ENCODE measurements around the gene LILRB2.

The LILRB2 gene

DNA sequence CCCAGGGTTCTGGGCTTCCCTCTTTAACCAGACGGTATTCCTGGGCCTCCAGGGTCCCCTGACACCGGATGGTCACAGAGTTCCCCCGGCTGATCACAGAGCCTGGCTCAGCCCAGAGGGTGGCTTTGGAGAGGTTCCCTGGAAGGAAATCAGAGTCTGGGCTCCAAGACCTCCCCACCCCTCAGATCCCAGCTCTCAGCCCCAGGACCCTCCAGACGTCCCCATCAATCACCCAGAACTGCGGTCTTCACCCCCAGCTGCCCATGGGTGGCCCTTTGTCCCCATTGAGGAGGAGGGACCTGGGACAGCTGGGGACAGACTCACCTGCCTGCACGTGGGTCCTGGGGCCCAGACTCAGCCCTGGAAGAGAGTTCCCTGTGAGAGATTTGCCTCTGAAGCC, 31.1 kb upstream of the LILRB2 start:
- TF ChIP-seq, protein P1, sequence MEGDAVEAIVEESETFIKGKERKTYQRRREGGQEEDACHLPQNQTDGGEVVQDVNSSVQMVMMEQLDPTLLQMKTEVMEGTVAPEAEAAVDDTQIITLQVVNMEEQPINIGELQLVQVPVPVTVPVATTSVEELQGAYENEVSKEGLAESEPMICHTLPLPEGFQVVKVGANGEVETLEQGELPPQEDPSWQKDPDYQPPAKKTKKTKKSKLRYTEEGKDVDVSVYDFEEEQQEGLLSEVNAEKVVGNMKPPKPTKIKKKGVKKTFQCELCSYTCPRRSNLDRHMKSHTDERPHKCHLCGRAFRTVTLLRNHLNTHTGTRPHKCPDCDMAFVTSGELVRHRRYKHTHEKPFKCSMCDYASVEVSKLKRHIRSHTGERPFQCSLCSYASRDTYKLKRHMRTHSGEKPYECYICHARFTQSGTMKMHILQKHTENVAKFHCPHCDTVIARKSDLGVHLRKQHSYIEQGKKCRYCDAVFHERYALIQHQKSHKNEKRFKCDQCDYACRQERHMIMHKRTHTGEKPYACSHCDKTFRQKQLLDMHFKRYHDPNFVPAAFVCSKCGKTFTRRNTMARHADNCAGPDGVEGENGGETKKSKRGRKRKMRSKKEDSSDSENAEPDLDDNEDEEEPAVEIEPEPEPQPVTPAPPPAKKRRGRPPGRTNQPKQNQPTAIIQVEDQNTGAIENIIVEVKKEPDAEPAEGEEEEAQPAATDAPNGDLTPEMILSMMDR (conservative IDR thresholded peaks at IDR 0.05): no peak
- H3K27ac ChIP-seq: no peak overlapping the region

DNA sequence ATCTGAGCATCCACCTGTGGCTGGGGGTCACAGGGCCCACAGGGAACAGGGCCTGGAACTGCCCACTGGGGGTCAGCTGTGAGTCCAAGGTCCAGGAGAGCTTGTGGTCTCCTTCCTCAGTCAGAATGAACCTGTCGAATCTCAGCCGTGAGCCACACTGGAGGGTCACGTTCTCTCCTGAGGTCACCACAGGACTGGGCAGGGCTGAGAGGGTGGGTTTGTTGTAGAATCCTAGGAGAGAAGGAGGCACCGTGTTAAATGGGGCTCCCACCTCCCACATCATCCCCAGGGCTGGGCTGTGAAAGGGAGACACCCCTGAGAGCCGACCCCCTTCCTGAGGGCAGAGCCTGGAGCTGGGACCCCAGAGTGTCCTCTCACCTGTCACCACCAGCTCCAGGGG, 30.6 kb upstream of the LILRB2 start:
- TF ChIP-seq, protein P1 (conservative IDR thresholded peaks at IDR 0.05): no peak
- H3K27ac ChIP-seq: no peak overlapping the region

DNA sequence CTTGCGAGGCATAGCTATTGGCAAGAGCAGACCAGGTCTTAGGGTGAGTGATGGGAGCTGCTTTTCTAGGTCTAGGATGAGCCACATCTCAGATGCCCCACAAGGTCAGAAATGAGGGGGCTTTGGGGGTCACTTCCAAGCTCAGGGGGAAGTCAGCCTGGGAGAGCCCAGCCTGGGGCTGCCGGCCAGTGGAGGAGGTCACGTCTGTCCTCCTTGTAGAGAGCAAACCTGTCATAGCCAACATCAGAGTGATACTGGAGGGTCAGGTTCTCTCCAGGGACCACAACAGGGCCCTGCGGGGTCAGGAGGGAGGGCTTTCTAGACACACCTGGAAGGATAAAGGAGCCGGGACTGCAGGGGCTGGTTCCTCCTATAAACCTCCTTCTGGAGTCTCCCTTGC, 29.6 kb upstream of the LILRB2 start:
- no peak overlapping the region for H3K27ac ChIP-seq
- TF ChIP-seq, protein P1 (conservative IDR thresholded peaks at IDR 0.05): no peak

DNA sequence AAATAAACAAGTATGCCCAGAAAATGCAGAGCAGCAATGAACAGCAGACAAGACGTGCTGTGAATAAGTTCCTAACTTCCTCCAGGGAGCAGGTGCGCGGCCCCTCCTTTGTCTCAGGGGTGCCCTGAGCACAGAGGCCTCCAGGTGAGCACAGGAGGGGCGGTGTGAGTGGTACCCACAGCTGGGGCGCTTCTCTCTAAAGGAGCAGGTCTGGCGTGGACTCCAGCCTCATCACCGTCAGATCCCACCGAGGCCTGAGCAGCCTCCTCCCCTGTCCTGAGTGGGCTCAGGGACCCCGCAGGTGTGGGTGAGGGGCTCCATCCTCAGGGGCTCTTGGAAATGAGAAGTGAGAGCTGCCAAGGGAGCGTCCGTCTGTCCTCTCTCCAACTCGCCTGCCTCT, 28.9 kb upstream of the LILRB2 start:
- TF ChIP-seq, protein P1 (conservative IDR thresholded peaks at IDR 0.05): no peak
- H3K27ac ChIP-seq: no peak overlapping the region

DNA sequence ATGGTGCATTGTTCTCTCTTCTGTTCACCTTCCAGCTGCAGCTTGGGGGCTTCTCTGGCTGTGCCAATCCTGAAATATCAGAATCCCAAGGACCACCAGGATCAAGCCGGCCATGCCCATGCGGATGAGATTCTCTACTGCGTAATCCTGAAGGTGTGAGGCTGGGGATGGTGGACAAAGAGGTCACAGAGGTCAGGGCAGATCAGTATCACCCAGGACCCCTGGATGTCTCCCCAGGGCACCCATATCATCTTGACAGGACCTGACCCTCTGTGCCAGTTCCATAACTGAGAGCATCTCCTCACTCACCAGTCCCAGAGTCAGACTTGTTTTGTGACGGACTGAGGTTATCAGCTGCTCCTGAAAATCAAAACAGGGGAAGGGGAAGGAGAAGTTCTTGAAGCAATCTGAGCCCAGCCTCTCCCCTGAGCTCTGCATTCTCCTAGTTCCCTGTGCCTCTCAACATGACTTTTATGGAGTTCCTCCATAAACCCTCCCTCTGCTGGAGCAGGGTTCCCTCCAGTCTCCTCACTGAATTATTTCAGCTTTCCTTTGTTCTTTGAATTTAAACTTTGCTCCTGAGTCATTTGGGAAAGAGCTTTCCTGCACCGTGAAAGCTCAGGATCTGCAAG, 26.6 kb upstream of the LILRB2 start:
- TF ChIP-seq, protein P1 (conservative IDR thresholded peaks at IDR 0.05): no peak

DNA sequence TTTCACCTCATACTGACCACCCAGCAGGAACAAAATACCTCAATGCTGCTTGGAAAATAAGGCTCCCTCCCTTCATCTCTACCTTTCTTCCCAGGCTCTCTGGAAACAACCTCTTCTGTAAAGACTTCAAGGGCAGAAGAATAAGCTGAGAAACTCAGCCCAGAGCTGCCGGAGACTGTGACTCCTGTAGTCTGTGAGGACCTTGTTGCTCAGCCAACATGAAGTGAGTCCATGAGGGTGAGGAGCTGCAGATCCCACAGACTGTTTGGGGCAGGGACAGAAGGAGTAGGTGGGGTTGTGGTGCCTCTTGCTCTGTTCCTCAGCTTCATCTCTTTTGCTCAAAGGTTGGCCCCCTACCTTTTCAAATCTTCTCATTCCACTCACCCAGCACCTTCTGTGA, 24.2 kb upstream of the LILRB2 start:
- H3K27ac ChIP-seq: no peak overlapping the region
- TF ChIP-seq, protein P1 (conservative IDR thresholded peaks at IDR 0.05): no peak

More for the DNA sequence above, 26.6 kb upstream of the LILRB2 start:
- H3K27ac ChIP-seq: no peak overlapping the region

DNA sequence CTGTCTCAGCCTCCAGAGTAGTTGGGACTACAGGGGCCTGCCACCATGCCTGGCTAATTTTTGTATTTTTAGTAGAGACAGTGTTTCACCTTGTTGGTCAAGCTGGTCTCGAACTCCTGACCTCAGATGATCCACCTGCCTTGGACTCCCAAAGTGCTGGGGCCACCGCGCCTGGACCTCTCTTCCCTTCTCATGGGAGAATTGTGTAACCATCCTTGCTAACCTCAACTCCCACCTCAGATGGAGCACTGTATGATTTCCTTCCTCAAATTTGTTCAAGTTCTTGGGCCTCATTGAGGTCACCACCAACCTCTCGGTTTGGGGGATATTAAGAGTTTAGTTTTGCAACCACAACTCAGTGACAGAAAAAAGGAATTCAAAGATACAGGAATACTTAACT, 21.3 kb upstream of the LILRB2 start:
- no peak overlapping the region for H3K27ac ChIP-seq
- TF ChIP-seq, protein P1 (conservative IDR thresholded peaks at IDR 0.05): no peak

Data from VCaP (cell line).